SU-DHL-6 (cell line): ENCODE measurements around the gene PGPEP1.

Experiments
- H2AFZ ChIP-seq: fragments of 200-600 bp; sonication (generic); 2 replicates; pipeline ENCODE4 v1.6.1; 2014; ENCODE audit warnings: low read depth, mild to moderate bottlenecking, moderate library complexity, mixed read lengths, antibody characterized with exemption, low read length; ENCODE audit not compliant: severe bottlenecking
- H3F3A ChIP-seq: fragments of 200-600 bp; shearing (Covaris generic); 2 replicates; pipeline ENCODE4 v1.6.0; 2016; ENCODE audit warnings: antibody characterized with exemption, mild to moderate bottlenecking; ENCODE audit not compliant: insufficient read depth
- H3K27ac ChIP-seq: fragments of 200-600 bp; sonication (generic); 2 replicates; pipeline ENCODE4 v1.5.1; 2016; ENCODE audit warnings: low read depth, mild to moderate bottlenecking, low read length, moderate library complexity, mixed read lengths
- H3K27me3 ChIP-seq: fragments of 200-600 bp; sonication (generic), shearing (Covaris generic); 2 replicates; pipeline ENCODE4 v1.6.0; 2014; ENCODE audit warnings: mild to moderate bottlenecking, low read length
- H3K36me3 ChIP-seq: fragments of 200-600 bp; sonication (generic); 2 replicates; pipeline ENCODE4 v1.6.1; 2014; ENCODE audit warnings: mild to moderate bottlenecking, low read length, mixed read lengths
- H3K4me2 ChIP-seq: fragments of 300-600, 200-600 bp; shearing (Covaris generic), sonication (generic); 2 replicates; pipeline ENCODE4 v1.6.0; 2014; ENCODE audit warnings: low read length, low read depth, mild to moderate bottlenecking; ENCODE audit not compliant: poor library complexity, severe bottlenecking
- H3K4me3 ChIP-seq: fragments of 200-600 bp; sonication (generic); 2 replicates; pipeline ENCODE4 v1.5.1; 2014; ENCODE audit warnings: antibody characterized with exemption, low read length, mild to moderate bottlenecking, mixed read lengths; ENCODE audit not compliant: insufficient read depth, poor library complexity, severe bottlenecking
- H3K79me2 ChIP-seq: fragments of 200-600 bp; sonication (generic); 2 replicates; pipeline ENCODE4 v1.6.1; 2014; ENCODE audit warnings: mild to moderate bottlenecking, low read length, moderate library complexity; ENCODE audit not compliant: insufficient read depth
- H3K9ac ChIP-seq: fragments of 200-600 bp; sonication (generic); 2 replicates; pipeline ENCODE4 v1.7.0; 2014; ENCODE audit warnings: mild to moderate bottlenecking, low read length
- H3K9me2 ChIP-seq: fragments of 200-600 bp; sonication (generic); replicated peaks from 2 replicates; pipeline ENCODE4 v1.6.1; 2014; ENCODE audit warnings: low read length; ENCODE audit not compliant: insufficient read depth
- H3K9me3 ChIP-seq: fragments of 200-600 bp; sonication (generic); 2 replicates; pipeline ENCODE4 v1.6.1; 2014; ENCODE audit warnings: low read length, mixed read lengths; ENCODE audit not compliant: insufficient read depth
- H4K20me1 ChIP-seq: fragments of 200-600 bp; sonication (generic); 2 replicates; pipeline ENCODE4 v1.6.1; 2014; ENCODE audit warnings: low read depth, mild to moderate bottlenecking, antibody characterized with exemption, low read length, moderate library complexity, mixed read lengths
- EZH2phosphoT487 ChIP-seq: fragments of 200-600 bp; sonication (generic), shearing (Covaris generic); conservative IDR thresholded peaks from 2 replicates; pipeline ENCODE4 v1.6.1; 2018; ENCODE audit warnings: mild to moderate bottlenecking, antibody characterized with exemption, low read length, moderate library complexity, mixed read lengths
- TF ChIP-seq, protein P1 (sequence below): fragments of 200-600 bp; sonication (generic); IDR thresholded peaks from one replicate; pipeline ENCODE4 v1.5.1; 2017; ENCODE audit warnings: antibody characterized with exemption, mild to moderate bottlenecking, low read length, moderate library complexity; ENCODE audit not compliant: insufficient read depth, poor library complexity, severe bottlenecking

The PGPEP1 gene

DNA sequence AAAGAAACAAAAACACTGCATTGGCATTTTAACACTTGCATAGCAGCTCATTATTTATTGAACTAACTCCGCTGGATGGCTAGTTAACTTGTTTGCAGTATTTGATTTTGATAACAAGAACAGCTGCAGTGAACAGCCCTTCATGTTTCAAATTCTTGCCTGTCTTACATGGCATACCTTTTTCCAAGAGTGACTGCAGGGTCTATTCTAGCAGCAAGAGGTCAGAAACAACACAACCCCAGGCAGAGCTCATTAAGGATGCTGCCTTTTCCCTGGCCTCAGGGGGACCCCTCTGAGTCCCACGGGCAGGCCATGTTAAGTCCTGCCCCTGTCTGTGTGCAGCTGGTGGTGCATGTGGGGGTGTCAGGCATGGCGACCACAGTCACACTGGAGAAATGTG is 16.6 kb downstream of the PGPEP1 start:
- Histone ChIP-seq H3K36me3 (no peaks in the 10 kb centered on the region), H3K9ac (no peak overlapping the region), H3K4me3 (no peak overlapping the region), H2AFZ (no peak overlapping the region), H3F3A (no peaks in the 10 kb centered on the region), H4K20me1 (no peaks in the 10 kb centered on the region), H3K9me3 (no peaks in the 10 kb centered on the region), H3K27ac (no peak overlapping the region), H3K27me3 (no peaks in the 10 kb centered on the region), H3K4me2 (no peak overlapping the region), H3K79me2 (no peaks in the 10 kb centered on the region), H3K9me2 (no peaks in the 10 kb centered on the region)
- no peak for TF ChIP-seq EZH2phosphoT487
- TF ChIP-seq, protein P1, sequence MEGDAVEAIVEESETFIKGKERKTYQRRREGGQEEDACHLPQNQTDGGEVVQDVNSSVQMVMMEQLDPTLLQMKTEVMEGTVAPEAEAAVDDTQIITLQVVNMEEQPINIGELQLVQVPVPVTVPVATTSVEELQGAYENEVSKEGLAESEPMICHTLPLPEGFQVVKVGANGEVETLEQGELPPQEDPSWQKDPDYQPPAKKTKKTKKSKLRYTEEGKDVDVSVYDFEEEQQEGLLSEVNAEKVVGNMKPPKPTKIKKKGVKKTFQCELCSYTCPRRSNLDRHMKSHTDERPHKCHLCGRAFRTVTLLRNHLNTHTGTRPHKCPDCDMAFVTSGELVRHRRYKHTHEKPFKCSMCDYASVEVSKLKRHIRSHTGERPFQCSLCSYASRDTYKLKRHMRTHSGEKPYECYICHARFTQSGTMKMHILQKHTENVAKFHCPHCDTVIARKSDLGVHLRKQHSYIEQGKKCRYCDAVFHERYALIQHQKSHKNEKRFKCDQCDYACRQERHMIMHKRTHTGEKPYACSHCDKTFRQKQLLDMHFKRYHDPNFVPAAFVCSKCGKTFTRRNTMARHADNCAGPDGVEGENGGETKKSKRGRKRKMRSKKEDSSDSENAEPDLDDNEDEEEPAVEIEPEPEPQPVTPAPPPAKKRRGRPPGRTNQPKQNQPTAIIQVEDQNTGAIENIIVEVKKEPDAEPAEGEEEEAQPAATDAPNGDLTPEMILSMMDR: no peak

DNA sequence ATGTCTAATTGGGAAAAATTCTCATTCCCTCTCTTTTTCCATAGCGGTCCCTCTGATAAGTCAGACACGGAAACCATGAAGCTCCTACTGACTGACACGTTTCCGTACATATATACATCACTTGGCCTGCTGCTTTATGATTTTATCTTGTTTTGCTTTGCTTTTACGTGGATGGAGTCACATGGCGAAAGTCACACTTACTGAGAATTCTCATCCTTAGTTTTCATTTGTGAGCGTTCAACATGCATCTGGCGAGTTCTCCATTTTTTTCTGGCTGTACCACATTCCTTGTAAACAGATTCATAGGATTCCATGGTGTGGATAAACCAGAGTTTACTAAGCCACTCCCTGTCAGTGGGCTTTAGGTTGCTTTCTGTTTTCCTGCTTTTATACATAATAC is 21.2 kb downstream of the PGPEP1 start:
- Histone ChIP-seq H4K20me1 (no peaks in the 10 kb centered on the region), H3K27ac (no peak overlapping the region), H3K9ac (no peak overlapping the region), H3F3A (no peaks in the 10 kb centered on the region), H3K27me3 (no peaks in the 10 kb centered on the region), H2AFZ (no peak overlapping the region), H3K9me2 (no peaks in the 10 kb centered on the region), H3K4me2 (no peak overlapping the region), H3K4me3 (no peak overlapping the region), H3K36me3 (no peaks in the 10 kb centered on the region), H3K79me2 (no peaks in the 10 kb centered on the region), H3K9me3 (no peaks in the 10 kb centered on the region)
- TF ChIP-seq EZH2phosphoT487: no peak
- TF ChIP-seq, protein P1: no peak

DNA sequence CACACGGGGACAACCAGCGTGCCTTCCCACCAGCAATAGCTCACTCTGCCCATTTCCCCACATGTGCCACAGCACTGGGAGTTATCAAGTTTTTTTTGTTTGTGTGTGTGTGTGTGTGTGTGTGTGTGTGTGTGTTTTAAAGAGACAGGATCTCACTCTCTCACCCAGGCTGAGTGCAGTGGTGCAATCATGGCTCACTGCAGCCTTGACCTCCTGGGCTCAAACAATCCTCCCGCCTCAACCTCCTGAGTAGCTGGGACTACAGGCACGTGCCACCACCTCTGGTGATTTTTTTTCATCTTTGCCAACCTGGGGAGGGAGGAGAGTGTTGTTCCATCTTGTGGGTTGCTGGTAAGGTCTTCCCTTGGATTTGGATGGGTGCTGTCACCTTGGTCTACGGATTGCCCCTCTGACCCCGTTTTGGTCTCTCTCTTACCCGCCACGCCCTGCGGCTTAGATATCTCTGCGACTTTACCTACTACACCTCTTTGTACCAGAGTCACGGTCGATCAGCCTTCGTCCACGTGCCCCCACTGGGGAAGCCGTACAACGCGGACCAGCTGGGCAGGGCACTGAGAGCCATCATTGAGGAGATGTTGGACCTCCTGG is 22.6 kb downstream of the PGPEP1 start:
- Histone ChIP-seq H3K4me2 (no peak overlapping the region), H3K36me3 (no peaks in the 10 kb centered on the region), H3K79me2 (no peaks in the 10 kb centered on the region), H3K9ac (no peak overlapping the region), H3K4me3 (no peak overlapping the region), H4K20me1 (no peaks in the 10 kb centered on the region), H3K27me3 (no peaks in the 10 kb centered on the region), H3K27ac (no peak overlapping the region), H2AFZ (no peak overlapping the region), H3K9me3 (no peaks in the 10 kb centered on the region), H3K9me2 (no peaks in the 10 kb centered on the region), H3F3A (no peaks in the 10 kb centered on the region)
- TF ChIP-seq EZH2phosphoT487: no peak
- TF ChIP-seq, protein P1: no peak
